Measurements from ENCODE around the gene TMEM240.

- no peak for TF ChIP-seq CTCF (IDR thresholded peaks at IDR 0.05)
- no peak for TF ChIP-seq EP300 (IDR thresholded peaks at IDR 0.05)
- TF ChIP-seq POLR2AphosphoS5 (IDR thresholded peaks at IDR 0.05), result no peak
- no peak for TF ChIP-seq POLR2A (IDR thresholded peaks at IDR 0.05)
Measured at GRCh38 chr1:1564268-1564667, 23.8 kb upstream of the TMEM240 start.
